OCI-LY1 (cell line): ENCODE results near the gene PPP1R36.

Experiments used
- CTCF ChIP-seq: fragments of 200-600 bp; sonication (generic), shearing (Covaris generic); IDR thresholded peaks from 2 replicates; pipeline ENCODE4 v1.5.1; 2017; ENCODE audit warnings: mild to moderate bottlenecking, antibody characterized with exemption, low read length, moderate library complexity, mixed read lengths
- EZH2 ChIP-seq: fragments of 200-600 bp; sonication (generic), shearing (Covaris generic); IDR thresholded peaks from 2 replicates; pipeline ENCODE4 v1.8.0; 2017; ENCODE audit warnings: borderline replicate concordance, mixed run types, mild to moderate bottlenecking, antibody characterized with exemption, low read length, moderate library complexity, mixed read lengths

- TF ChIP-seq CTCF = no peak
- TF ChIP-seq EZH2 = no peak
These were observed 12.7 kb downstream of the PPP1R36 start for GRCh38 chr14:64562436-64562835.
